Stimulated activated CD8-positive, alpha-beta memory T cell treated with anti-CD3 and anti-CD28 coated beads, Interleukin-12 subunit alpha, Interleukin-12 subunit beta, amount 100 ng/mL, for 24 hours (primary cell): Measurements from ENCODE around the gene JMJD1C.
"Not testable (repeated sequence)": the region's sequence is repeated elsewhere in the genome, so short reads cannot be mapped to it uniquely, and the experiment has no call there.

Experiments
- DNase-seq: peaks from one replicate; pipeline ENCODE4 v3.0.0-alpha.2; 2020; ENCODE audit errors: extremely low read depth

Gene JMJD1C

GRCh38 chr10:63364918-63365317 is 100.9 kb downstream of the JMJD1C start:
- DNase-seq: no peak

DNA sequence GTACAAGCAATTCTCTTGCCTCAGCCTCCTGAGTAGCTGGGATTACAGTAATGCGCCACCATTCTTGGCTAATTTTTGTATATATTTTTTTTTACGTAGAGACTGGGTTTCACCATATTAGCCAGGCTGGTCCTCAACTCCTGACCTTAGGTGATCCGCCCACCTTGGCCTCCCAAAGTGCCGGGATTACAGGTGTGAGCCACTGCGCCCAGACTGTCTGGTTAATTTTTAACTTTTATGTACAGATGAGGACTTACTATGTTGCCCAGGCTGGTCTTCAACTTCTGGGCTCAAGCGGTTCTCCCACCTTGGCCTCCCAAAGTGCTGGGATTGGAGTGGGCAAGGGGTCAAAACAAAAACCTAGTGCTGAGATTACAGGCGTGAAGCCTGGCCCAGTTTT is 101.8 kb downstream of the JMJD1C start:
- DNase-seq: no peak

DNA sequence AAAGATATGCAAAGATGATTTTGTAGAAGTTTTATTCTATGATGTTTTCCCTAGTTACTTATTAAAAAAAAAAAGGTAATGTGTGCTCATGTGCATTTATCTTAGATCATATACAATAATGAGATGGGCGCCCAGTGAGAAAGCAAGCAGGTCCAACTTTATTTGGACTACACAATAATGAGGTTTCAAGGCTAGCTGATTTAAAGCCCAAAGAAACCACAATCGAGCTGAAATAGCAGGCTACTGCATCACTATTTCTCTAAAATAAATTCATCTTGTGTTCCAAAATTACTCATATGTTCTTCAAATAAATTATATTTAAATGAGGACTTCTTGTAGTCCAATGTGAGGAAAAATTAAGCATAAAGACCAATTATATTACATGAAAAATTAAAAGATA is 110.1 kb downstream of the JMJD1C start:
- DNase-seq: no peak

DNA sequence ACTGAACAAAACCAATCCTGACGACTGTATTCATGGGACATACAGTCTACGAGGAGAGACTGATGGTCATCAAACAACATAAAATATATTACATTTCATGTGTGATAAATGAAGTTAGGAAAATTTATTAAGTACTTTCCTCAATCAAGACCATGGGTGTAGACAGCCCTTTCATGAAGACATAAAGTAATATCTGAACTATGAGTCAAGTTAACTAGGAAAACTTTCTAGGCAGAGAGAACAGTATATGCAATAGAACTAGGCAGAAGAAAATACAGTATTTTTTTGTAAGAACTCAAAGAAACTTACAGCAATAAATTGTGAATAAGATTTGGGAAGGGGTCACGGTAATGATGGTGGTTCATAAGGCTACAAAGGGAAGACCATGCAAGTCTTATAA is 112.8 kb downstream of the JMJD1C start:
- DNase-seq: no peak

DNA sequence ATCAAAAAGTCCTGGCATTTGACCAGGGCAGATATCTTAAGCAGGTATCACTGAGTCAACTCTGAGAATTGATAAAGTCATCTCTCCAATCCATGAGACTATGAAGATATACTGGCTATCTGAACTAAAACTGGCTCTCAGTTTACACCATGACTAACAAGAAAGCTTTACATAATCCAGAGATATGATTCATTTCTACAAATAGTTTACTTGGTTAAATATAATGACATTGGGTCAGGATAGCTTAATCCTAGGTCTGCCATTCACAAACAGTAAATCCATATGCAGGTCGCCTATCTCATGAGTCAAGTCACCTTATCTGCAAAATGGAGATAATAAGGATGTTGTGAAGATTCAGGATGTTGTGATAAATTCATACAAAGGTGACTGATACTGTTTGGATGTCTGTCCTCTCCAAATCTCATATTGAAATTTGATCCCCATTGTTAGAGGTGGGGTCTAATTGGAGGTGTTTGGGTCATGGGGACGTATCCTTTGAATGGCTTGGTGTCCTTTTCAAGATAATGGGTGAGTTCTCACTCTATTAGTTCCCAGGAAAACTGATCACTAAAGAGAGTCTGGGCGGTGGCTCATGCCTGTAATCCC is 117.4 kb downstream of the JMJD1C start:
- DNase-seq: no peak

GRCh38 chr10:63346015-63346441 is 119.7 kb downstream of the JMJD1C start:
- no peak for DNase-seq

GRCh38 chr10:63344269-63344668 is 121.5 kb downstream of the JMJD1C start:
- DNase-seq: no peak

DNA sequence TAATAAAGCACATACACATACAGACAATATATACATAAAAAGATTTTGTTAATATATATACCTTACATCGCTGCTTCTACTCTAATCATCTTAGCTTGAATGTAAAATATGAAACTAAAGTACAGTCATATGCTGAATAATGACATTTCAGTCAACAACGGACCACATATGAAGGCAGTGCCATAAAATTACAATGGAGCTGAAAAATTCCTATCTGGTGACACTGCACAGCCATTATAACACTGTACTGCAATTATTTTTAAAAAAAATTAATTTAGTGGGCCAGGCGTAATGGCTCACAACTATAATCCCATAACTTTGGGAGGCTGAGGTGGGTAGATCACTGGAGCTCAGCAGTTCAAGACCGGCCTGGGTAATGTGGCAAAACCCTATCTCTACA is 122.3 kb downstream of the JMJD1C start:
- DNase-seq: no peak

DNA sequence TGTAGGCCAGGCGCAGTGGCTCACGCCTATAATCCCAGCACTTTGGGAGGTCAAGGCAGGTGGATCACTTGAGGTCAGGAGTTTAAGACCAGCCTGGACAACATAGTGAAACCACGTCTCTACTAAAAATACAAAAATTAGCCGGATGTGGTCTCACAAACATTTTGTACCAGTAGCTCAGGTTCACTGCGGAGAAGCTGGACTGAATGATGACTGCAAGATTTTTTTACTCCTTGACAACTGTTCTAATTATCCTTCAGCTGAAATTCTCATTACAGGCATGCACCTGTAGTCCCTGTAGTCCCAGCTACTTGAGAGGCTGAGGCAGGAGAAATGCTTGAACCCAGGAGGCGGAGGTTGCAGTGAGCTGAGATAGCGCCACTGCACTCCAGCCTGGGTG is 126.1 kb downstream of the JMJD1C start:
- not testable (repeated sequence) for DNase-seq

GRCh38 chr10:63337455-63338251 is 128.1 kb downstream of the JMJD1C start:
- no peak for DNase-seq

DNA sequence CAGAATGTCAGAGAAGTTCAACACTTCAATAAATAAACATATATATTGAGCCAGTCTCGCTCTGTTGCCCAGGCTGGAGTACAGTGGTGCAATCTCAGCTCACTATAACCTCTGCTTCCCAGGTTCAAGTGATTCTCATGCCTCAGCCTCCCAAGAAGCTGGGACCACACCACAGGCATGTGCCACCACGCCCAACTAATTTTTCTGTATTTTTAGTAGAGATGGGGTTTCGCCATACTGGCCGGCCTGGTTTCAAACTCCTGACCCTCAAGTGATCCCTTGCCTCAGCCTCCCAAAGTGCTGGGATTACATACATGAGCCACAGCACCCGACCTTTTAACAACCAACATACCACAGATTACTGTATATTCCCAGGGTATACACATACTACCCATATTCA is 134.2 kb downstream of the JMJD1C start:
- no peak for DNase-seq

GRCh38 chr10:63324495-63324854 is 141.3 kb downstream of the JMJD1C start:
- no peak for DNase-seq

DNA sequence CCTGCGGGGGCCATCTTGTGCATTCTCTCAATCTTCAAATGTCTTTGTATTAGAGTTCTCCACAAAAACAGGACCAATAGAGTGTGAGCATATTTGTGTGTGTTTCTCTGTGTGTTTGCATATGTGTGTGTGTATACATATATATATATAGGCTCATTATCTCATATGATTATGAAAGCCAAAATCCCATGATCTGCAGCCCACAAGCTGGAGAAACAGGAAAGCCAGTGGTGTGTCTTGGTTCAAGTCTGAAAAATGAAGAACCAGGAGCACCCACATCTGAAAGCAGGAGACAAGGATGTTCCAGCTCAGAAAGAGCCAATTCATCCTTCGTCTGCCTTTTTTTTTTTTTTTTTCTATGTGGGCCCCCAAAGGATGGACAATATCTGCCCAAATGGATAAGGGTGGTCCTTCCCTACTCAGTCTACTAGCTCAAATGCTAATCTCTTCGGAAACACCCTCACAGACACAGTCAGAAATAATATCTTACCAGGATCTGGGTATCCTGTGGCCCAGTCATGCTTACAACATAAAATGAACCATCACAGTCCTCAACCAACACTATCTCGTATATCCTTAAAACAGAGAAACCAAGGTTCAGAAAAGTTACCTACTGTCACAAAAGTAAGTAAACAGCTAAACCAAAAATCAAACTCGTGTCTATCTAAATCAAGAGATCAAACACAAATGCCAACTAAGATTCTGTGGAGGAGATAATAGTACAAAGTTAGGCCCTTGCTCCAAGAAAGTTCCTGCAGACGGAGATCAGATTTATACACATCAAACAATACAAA is 141.9 kb downstream of the JMJD1C start:
- DNase-seq: no peak

GRCh38 chr10:63320683-63321082 is 145.1 kb downstream of the JMJD1C start:
- DNase-seq: no peak

DNA sequence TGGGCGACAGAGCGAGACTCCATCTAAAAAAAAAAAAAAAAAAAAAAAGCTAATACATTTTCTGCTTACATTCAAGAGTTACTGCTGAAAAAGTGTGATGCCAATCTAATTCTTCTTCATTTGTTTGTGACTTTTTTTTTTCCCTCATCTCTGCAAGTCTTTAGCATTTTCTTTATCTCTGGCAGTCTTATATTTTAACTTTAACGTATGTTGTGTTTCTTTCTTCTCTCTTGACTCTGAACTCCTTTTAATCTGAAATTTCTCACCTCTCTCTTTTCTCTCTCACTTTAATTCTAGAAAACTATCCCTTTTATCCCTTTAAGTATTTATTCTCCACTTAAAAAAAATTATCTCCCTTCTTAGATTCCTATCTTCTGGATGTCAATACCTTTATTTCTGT is 146.5 kb downstream of the JMJD1C start:
- no peak for DNase-seq

DNA sequence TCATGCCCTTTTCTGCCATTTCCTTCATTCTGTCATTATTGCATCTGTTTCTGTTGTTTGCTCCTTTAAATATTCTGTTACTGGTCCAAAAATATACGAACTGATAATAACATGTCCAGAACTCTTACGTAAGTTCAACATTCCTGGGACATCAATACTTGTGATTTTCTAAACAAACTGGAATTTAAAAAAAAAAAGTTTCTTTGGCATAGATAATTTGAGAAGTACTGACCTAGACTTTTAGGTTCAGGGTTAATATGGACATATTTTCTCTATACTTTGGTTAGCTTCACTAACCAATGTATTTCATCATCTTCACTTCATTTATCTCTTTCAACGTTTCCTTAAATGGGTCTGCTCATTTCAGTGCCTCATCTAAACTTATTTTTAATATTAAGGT is 147.3 kb downstream of the JMJD1C start:
- DNase-seq: no peak

GRCh38 chr10:63314020-63314419 is 151.8 kb downstream of the JMJD1C start:
- DNase-seq: no peak

- no peak for DNase-seq
Measured at GRCh38 chr10:63313066-63313717, 152.6 kb downstream of the JMJD1C start.

DNA sequence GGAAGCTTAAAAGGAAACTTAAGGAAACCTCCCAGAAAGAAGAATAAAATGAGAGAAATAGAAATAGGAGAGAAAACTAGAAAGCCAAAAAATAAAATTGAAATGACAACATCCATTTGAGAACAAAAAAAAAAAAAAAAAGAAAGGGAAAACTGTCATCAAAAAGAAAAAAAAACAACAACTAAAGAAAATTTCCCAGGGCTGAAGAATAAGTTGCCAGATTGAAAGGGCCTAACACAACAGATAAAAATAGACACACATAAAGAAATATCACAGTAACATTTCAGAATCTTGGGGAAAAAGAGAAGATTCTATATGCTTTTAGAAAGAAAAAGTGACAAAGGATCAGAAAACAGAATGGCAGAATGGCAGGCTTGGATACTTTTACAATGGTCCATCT is 157.1 kb downstream of the JMJD1C start:
- no peak for DNase-seq

DNA sequence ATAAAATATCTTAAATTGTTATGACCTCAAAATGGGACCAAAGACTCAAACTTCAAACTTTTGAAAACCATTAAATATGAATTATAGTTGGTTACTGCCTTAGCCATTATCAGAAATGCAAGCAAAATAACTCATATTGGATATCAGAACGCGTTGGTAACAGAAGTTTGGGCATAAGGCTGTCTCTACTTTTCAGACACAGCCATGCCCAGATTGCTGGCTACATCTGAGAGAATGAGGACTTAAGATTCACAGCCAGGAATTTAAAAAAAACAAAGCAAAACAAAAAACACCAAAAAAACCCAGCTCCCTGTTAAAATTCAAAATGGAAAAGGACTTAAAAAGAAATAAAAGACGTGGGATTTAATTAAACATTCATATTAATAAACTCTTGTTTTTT is 161.6 kb downstream of the JMJD1C start:
- no peak for DNase-seq

DNA sequence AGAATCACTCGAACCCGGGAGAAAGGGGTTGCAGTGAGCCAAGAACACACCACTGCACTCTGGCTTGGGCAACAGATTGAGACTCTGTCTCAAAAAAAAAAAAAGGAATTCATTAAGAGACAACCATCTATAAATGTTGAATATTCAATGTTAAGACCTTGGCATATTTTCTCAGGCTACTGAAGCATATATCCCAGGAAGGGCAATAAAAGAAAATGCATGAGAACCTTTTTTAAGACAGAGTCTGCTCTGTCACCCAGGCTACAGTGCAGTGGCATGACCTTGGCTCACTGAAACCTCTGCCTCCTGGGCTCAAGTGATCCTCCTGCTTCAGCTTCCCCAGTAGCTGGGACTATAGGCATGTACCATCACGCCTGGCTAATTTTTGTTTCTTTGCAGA is 165.0 kb downstream of the JMJD1C start:
- no peak for DNase-seq

GRCh38 chr10:63297941-63298340 is 167.8 kb downstream of the JMJD1C start:
- DNase-seq: no peak
